GM04504 (cell line): Measurements from ENCODE around the gene NUP155.
"Not testable (repeated sequence)": the region's sequence is repeated elsewhere in the genome, so short reads cannot be mapped to it uniquely, and the experiment has no call there.

ENCODE experiments used
- DNase-seq: peaks from one replicate; pipeline ENCODE4 v3.0.0-alpha.2; 2012; ENCODE audit warnings: low read depth

Gene NUP155

GRCh38 chr5:37283214-37283820 lies 87.6 kb downstream of the NUP155 start:
- DNase-seq = no peak

- no peak for DNase-seq
Measured at GRCh38 chr5:37275511-37275910, 95.4 kb downstream of the NUP155 start.

- DNase-seq = no peak
Measured at GRCh38 chr5:37272511-37272910, 98.4 kb downstream of the NUP155 start.

GRCh38 chr5:37268100-37268499 lies 102.8 kb downstream of the NUP155 start:
- DNase-seq = not testable (repeated sequence)

- DNase-seq = no peak
Measured at GRCh38 chr5:37255774-37256358, 115.0 kb downstream of the NUP155 start.

- no peak for DNase-seq
Measured at GRCh38 chr5:37254581-37254980, 116.3 kb downstream of the NUP155 start.

- DNase-seq = no peak
Measured at GRCh38 chr5:37251665-37252064, 119.2 kb downstream of the NUP155 start.

- DNase-seq = no peak
Measured at GRCh38 chr5:37249815-37250164, 121.1 kb downstream of the NUP155 start.

- peak; percentile 42 for DNase-seq
Measured at GRCh38 chr5:37248970-37249814, 121.7 kb downstream of the NUP155 start, which contains the start of gene CPLANE1. Gene CPLANE1 (minus strand): TSS chr5:37249376. CDS start chr5:37247698, 1,678 bp downstream.

- DNase-seq = no peak
Measured at GRCh38 chr5:37248421-37248969, 122.4 kb downstream of the NUP155 start.

GRCh38 chr5:37247496-37247895 lies 123.4 kb downstream of the NUP155 start:
- DNase-seq = no peak

GRCh38 chr5:37247036-37247435 lies 123.9 kb downstream of the NUP155 start:
- no peak for DNase-seq
